ENCODE data around the gene NAXD. TPM values are rescaled to one million over a fixed set of nuclear protein-coding genes. Genes with fewer than 3 reads are reported as not detected.

Gene NAXD
- total RNA-seq, 1 experiment from 2014 or later: 18.7 TPM

GRCh38 chr13:110627351-110627750 is 12.0 kb downstream of the NAXD start:
- Histone ChIP-seq H3K4me1 (ENCODE audit: insufficient read depth, low read length) (no peaks in the 10 kb centered on the region), H3K4me3 (ENCODE audit: low read length) (no peak overlapping the region), H3F3A (ENCODE audit: low read length, unreplicated experiment) (no peaks in the 10 kb centered on the region), H3K9me3 (ENCODE audit: low read length) (no peaks in the 10 kb centered on the region), H2AFZ (ENCODE audit: low read length) (no peak overlapping the region), H3K9me2 (replicated peaks; ENCODE audit: low read length) (no peaks in the 10 kb centered on the region), H3K27ac (ENCODE audit: low read length) (no peak overlapping the region), H3K4me2 (ENCODE audit: low read length) (no peak overlapping the region), H3K9ac (ENCODE audit: low read length) (no peak overlapping the region), H3K36me3 (ENCODE audit: low read depth, low read length) (peaks cover 17% of the 10 kb centered on the region; the same call in 1 of the 2 replicates), H3K79me2 (ENCODE audit: low read length) (peaks cover 91% of the 10 kb centered on the region), H3K27me3 (ENCODE audit: low read length) (no peaks in the 10 kb centered on the region), H4K20me1 (ENCODE audit: low read length) (0 out of 2 replicates have a peak, but pooled peaks cover 3% of the 10 kb centered on the region)
- ChIA-PET CTCF (no interaction called here), POLR2A (ENCODE audit: unreplicated experiment) (no interaction called here)
- TF ChIP-seq EZH2 (IDR thresholded peaks at IDR 0.05; ENCODE audit: low read length, unreplicated experiment) (no peak), CTCF (conservative IDR thresholded peaks at IDR 0.05; ENCODE audit: low read depth, low read length) (no peak), EZH2phosphoT487 (IDR thresholded peaks at IDR 0.05; ENCODE audit: borderline replicate concordance, low read length) (no peak)
- DNase-seq: peak; percentile 41
- intact Hi-C loops (cut with micrococcal nuclease): no loop called here
- BruUV-seq (replicated peaks): no TSS peak
- peak; percentile 53 for ATAC-seq

- POLR2A ChIA-PET (ENCODE audit: unreplicated experiment): no interaction called here
- TSS peak; percentile 23 for BruUV-seq (replicated peaks)
- no peaks in the 10 kb centered on the region for H3K4me1 ChIP-seq (ENCODE audit: insufficient read depth, low read length)
- H3K9me3 ChIP-seq (ENCODE audit: low read length): no peaks in the 10 kb centered on the region
- no peak overlapping the region for H2AFZ ChIP-seq (ENCODE audit: low read length)
- intact Hi-C loops (cut with micrococcal nuclease): no loop called here
- H3K4me2 ChIP-seq (ENCODE audit: low read length): no peak overlapping the region
- H3K9me2 ChIP-seq (replicated peaks; ENCODE audit: low read length): no peaks in the 10 kb centered on the region
- DNase-seq: no peak
- no peak for ATAC-seq
- no peaks in the 10 kb centered on the region for H3K27me3 ChIP-seq (ENCODE audit: low read length)
- no peaks in the 10 kb centered on the region for H3F3A ChIP-seq (ENCODE audit: low read length, unreplicated experiment)
- 0 out of 2 replicates have a peak, but pooled peaks cover 3% of the 10 kb centered on the region for H4K20me1 ChIP-seq (ENCODE audit: low read length)
- no peak overlapping the region for H3K9ac ChIP-seq (ENCODE audit: low read length)
- H3K79me2 ChIP-seq (ENCODE audit: low read length): peaks cover 85% of the 10 kb centered on the region
- H3K4me3 ChIP-seq (ENCODE audit: low read length): no peak overlapping the region
- no peak overlapping the region for H3K27ac ChIP-seq (ENCODE audit: low read length)
- H3K36me3 ChIP-seq (ENCODE audit: low read depth, low read length): peaks cover 17% of the 10 kb centered on the region; the same call in 1 of the 2 replicates
- CTCF ChIA-PET: no interaction called here
- no peak for TF ChIP-seq CTCF (conservative IDR thresholded peaks at IDR 0.05; ENCODE audit: low read depth, low read length)
Measured at GRCh38 chr13:110627761-110628476, 12.6 kb downstream of the NAXD start.

GRCh38 chr13:110628477-110628793 is 13.1 kb downstream of the NAXD start:
- no TSS peak for BruUV-seq (replicated peaks)
- Histone ChIP-seq H3K9me3 (ENCODE audit: low read length) (no peaks in the 10 kb centered on the region), H4K20me1 (ENCODE audit: low read length) (0 out of 2 replicates have a peak, but pooled peaks cover 3% of the 10 kb centered on the region), H3K79me2 (ENCODE audit: low read length) (peaks cover 80% of the 10 kb centered on the region), H3K36me3 (ENCODE audit: low read depth, low read length) (peaks cover 17% of the 10 kb centered on the region; the same call in 1 of the 2 replicates), H3K9me2 (replicated peaks; ENCODE audit: low read length) (no peaks in the 10 kb centered on the region), H3K9ac (ENCODE audit: low read length) (no peak overlapping the region), H2AFZ (ENCODE audit: low read length) (no peak overlapping the region), H3K4me2 (ENCODE audit: low read length) (no peak overlapping the region), H3K27me3 (ENCODE audit: low read length) (no peaks in the 10 kb centered on the region), H3K4me1 (ENCODE audit: insufficient read depth, low read length) (no peaks in the 10 kb centered on the region), H3K4me3 (ENCODE audit: low read length) (no peak overlapping the region), H3F3A (ENCODE audit: low read length, unreplicated experiment) (no peaks in the 10 kb centered on the region), H3K27ac (ENCODE audit: low read length) (no peak overlapping the region)
- intact Hi-C loops (cut with micrococcal nuclease): no loop called here
- TF ChIP-seq EZH2 (IDR thresholded peaks at IDR 0.05; ENCODE audit: low read length, unreplicated experiment) (no peak), EZH2phosphoT487 (IDR thresholded peaks at IDR 0.05; ENCODE audit: borderline replicate concordance, low read length) (no peak), CTCF (conservative IDR thresholded peaks at IDR 0.05; ENCODE audit: low read depth, low read length) (no peak)
- DNase-seq: no peak
- ChIA-PET CTCF (no interaction called here), POLR2A (ENCODE audit: unreplicated experiment) (no interaction called here)
- no peak for ATAC-seq
